Mucosa of descending colon (tissue), 3 donors: ENCODE results near the gene KPNA4. TPM values are rescaled to one million over a fixed set of nuclear protein-coding genes. Genes with fewer than 3 reads are reported as not detected.
A peak's percentile ranks its signal among the peaks of the same experiment; 100 is the strongest.

Source experiments
- ATAC-seq: fragments of 200-7000 bp; cut with Tn5 transposase; one replicate; pipeline ENCODE4 v1.9.1; 2020; ENCODE audit warnings: mild to moderate bottlenecking, moderate library complexity
- DNase-seq, 3 donors: peaks; one replicate each; pipeline ENCODE4 v3.0.0-alpha.2; 2020
- H3K36me3 ChIP-seq: fragments of 200-600 bp; one replicate; pipeline ENCODE4 v1.8.0; 2021; ENCODE audit warnings: low read depth, mild to moderate bottlenecking
- H3K4me1 ChIP-seq: fragments of 200-600 bp; one replicate; pipeline ENCODE4 v1.8.0; 2021; ENCODE audit warnings: low read depth, mild to moderate bottlenecking
- H3K4me3 ChIP-seq: fragments of 200-600 bp; one replicate; pipeline ENCODE4 v1.8.0; 2021; ENCODE audit warnings: mild to moderate bottlenecking
- H3K9me3 ChIP-seq: fragments of 200-600 bp; one replicate; pipeline ENCODE4 v1.8.0; 2021; ENCODE audit warnings: mild to moderate bottlenecking
- intact Hi-C, 2 donors: fragments of 100-400 bp; cut with DNase I in 1 of 2; cut with micrococcal nuclease in 1 of 2; formaldehyde crosslinking; loops; one replicate each; pipeline versions ENCODE4 v1.11.0 to v1.11.1; 2022; cut with DNase I, micrococcal nuclease
- total RNA-seq, 3 donors: library from RNA; stranded (reverse); fragmentation: NEBNext Ultra II Directional in 2 of 3; extraction: Animal tissue kit (Norgen Biotek cat#: 25700) in 2 of 3; gene quantifications; one replicate each; pipeline versions ENCODE4 v1.2.1 to v1.2.4, GENCODE V29; 2021 to 2023
- TF ChIP-seq, protein P1 (sequence below): fragments of 200-600 bp; IDR thresholded peaks from one replicate; pipeline ENCODE4 v1.8.0; 2022; ENCODE audit warnings: antibody characterized with exemption, mild to moderate bottlenecking
- donor health status: DM: no; HTN: no; CAD: no; lungs with moderate emphysema.
- donor health status: DM: no; HTN: no; CAD: no.
- donor health status: DM: no; HTN: yes; CAD: no.

The KPNA4 gene
- total RNA-seq, 3 donors from 2014 or later: 46.2 to 91.0 (median 48.1) TPM

GRCh38 chr3:160569894-160570652, 4.7 kb upstream of the KPNA4 start:
- no peak for ATAC-seq
- Histone ChIP-seq H3K4me3 (no peak overlapping the region), H3K4me1 (no peaks in the 10 kb centered on the region), H3K36me3 (no peaks in the 10 kb centered on the region), H3K9me3 (no peaks in the 10 kb centered on the region)
- TF ChIP-seq, protein P1, sequence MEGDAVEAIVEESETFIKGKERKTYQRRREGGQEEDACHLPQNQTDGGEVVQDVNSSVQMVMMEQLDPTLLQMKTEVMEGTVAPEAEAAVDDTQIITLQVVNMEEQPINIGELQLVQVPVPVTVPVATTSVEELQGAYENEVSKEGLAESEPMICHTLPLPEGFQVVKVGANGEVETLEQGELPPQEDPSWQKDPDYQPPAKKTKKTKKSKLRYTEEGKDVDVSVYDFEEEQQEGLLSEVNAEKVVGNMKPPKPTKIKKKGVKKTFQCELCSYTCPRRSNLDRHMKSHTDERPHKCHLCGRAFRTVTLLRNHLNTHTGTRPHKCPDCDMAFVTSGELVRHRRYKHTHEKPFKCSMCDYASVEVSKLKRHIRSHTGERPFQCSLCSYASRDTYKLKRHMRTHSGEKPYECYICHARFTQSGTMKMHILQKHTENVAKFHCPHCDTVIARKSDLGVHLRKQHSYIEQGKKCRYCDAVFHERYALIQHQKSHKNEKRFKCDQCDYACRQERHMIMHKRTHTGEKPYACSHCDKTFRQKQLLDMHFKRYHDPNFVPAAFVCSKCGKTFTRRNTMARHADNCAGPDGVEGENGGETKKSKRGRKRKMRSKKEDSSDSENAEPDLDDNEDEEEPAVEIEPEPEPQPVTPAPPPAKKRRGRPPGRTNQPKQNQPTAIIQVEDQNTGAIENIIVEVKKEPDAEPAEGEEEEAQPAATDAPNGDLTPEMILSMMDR: no peak
- intact Hi-C loops: no loop called here
- no peak for DNase-seq

DNA sequence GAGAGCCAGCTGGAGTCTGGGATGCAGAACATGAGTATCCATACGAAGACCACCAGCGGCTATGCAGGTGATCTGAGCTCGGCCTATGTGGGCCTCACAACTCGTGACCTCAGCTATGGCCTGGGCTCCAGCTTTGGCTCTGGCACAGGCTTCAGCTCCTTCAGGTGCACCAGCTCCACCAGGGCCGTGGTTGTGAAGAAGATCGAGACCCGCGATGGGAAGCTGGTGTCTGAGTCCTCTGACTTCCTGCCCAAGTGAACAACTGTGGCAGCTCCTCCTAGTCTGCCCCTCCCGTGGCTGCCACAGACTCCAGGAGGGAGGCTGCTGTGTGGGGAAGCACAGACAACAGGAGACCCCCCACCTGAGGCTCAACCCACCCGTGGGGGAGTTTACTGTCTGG, 3.6 kb upstream of the KPNA4 start:
- Histone ChIP-seq H3K9me3 (no peaks in the 10 kb centered on the region), H3K36me3 (no peaks in the 10 kb centered on the region), H3K4me1 (peaks cover 2% of the 10 kb centered on the region), H3K4me3 (no peak overlapping the region)
- intact Hi-C loops: no loop called here
- DNase-seq (peak in 1 of 3 donors; percentile 21), ATAC-seq (no peak)
- TF ChIP-seq, protein P1: no peak

DNA sequence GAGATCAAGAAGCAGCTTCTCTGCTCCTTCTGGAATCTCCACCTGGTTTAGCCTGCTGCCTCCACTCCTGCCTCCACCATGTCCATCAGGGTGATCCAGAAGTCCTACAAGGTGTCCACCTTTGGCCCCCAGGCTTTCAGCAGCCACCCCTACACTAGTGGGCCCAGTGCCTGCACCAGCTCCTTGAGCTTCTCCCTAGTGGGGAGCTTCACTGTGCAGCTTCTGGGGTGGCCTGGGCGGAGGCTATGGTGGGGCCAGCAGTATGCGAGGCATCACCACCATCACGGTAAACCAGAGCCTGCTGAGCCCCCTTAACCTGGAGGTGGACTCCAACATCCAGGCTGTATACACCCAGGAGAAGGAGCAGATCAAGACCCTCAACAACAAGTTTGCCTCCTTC, 2.4 kb upstream of the KPNA4 start:
- no peak for ATAC-seq
- intact Hi-C loops: no loop called here
- H3K9me3 ChIP-seq: no peaks in the 10 kb centered on the region

GRCh38 chr3:160566499-160566898, 1.1 kb upstream of the KPNA4 start:
- no peak for ATAC-seq
- Histone ChIP-seq H3K4me1 (peaks cover 23% of the 10 kb centered on the region), H3K9me3 (no peaks in the 10 kb centered on the region), H3K36me3 (no peaks in the 10 kb centered on the region), H3K4me3 (peak overlapping the region; percentile 68)
- no peak for DNase-seq
- intact Hi-C loops: no loop called here
- TF ChIP-seq, protein P1: no peak

More for the DNA sequence above, 2.4 kb upstream of the KPNA4 start:
- TF ChIP-seq, protein P1: no peak
- DNase-seq: no peak
- no peak overlapping the region for H3K4me3 ChIP-seq
- no peaks in the 10 kb centered on the region for H3K36me3 ChIP-seq
- peaks cover 14% of the 10 kb centered on the region for H3K4me1 ChIP-seq

- peaks cover 23% of the 10 kb centered on the region for H3K4me1 ChIP-seq
- intact Hi-C loops: no loop called here
Observed at GRCh38 chr3:160564949-160565441, 376 bp downstream of the KPNA4 start.

More at GRCh38 chr3:160564949-160565441, 376 bp downstream of the KPNA4 start:
- H3K9me3 ChIP-seq: no peaks in the 10 kb centered on the region
- TF ChIP-seq, protein P1: no peak
- no peaks in the 10 kb centered on the region for H3K36me3 ChIP-seq
- ATAC-seq: peak; percentile 78
- peak overlapping the region; percentile 68 for H3K4me3 ChIP-seq
- peak in 2 of 3 donors; percentile 78 to 86 for DNase-seq
